Thyroid gland (tissue), 4 donors: ENCODE results near the gene LIMCH1.

Experiments used
- CTCF ChIP-seq, 6 experiments: fragments of 200-600 bp in 3 of 6; fragments of 450-650 bp in 3 of 6; sonication (generic) in 3 of 6; IDR thresholded peaks; one replicate each; pipeline ENCODE4 v1.5.1; 2016 to 2019; ENCODE audit warnings: antibody characterized with exemption in 6 of 6, mild to moderate bottlenecking in 2 of 6, inconsistent platforms in 1 of 6, moderate library complexity in 1 of 6
- POLR2A ChIP-seq, 2 donors: fragments of 450-650 bp; IDR thresholded peaks; one replicate each; pipeline ENCODE4 v1.6.1; 2017; ENCODE audit warnings: antibody characterized with exemption in 2 of 2, mild to moderate bottlenecking in 2 of 2, moderate library complexity in 1 of 2

DNA sequence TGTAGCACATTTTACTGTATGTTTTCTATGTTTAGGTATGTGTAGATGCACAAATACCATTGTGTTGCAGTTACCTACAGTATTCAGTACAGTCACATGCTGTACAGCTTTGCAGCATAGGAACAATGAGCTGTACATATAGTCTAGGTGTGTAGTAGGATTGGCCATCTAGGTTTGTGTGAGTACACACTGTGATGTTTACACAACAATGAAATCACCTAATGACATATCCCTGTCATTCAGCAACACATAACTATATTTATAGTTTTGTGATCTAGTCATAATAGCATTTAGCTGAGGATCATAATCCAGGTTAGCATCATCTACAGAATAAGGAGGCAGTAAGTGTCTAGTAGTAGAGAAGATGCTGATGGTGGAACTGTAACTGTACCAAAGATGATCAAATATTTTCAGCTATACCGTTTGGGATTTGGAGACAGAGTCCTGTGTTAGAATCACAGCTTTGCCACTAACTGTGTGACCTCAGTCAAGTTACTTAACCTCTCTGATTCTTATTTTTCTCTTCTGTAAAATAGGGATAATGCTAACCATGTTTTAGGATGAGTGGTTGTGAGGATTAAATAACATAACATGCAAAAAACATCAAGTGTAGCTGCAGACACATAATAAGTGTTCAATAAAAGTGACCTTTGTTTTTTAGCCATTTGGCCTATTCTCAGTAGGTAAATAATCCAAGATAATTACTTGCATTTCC lies 73.3 kb downstream of the LIMCH1 start:
- TF ChIP-seq CTCF (IDR thresholded peaks at IDR 0.05) = no peak
- TF ChIP-seq POLR2A (IDR thresholded peaks at IDR 0.05) = no peak
